Stimulated activated CD4-positive, alpha-beta T cell treated with anti-CD3 and anti-CD28 coated beads, TNF-alpha, amount 100 ng/mL, for 48 hours (primary cell): ENCODE measurements around the gene AKT1.

Experiments used
- DNase-seq, 3 donors: peaks; one replicate each; pipeline ENCODE4 v3.0.0-alpha.2; 2020; ENCODE audit warnings: low read depth in 3 of 3

The AKT1 gene

DNA sequence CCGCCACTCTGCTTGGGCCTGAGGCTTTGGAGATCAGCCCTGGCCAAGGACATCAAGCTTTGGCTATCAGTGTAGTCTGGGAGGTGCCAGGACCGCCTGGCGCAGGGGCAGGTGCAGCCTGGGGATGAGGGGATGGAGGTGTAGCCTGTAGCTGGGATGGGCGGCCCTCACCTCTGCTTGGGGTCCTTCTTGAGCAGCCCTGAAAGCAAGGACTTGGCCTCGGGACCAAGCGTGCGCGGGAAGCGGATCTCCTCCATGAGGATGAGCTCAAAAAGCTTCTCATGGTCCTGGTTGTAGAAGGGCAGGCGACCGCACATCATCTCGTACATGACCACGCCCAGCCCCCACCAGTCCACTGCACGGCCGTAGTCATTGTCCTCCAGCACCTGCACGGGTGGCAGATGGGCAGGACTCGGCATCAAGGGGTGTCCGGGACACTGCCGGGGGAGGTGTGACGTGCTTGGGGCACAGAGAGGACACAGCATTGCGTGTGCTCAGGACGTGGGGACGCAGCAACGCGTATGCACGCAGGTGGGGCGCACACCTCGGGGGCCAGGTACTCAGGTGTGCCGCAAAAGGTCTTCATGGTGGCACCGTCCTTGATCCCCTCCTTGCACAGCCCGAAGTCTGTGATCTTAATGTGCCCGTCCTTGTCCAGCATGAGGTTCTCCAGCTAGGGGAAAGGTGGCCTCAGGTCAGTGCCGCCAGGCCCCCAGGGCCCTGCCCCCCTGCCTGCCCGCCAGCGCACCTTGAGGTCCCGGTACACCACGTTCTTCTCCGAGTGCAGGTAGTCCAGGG, 22.6 kb downstream of the AKT1 start:
- DNase-seq, result no peak

DNA sequence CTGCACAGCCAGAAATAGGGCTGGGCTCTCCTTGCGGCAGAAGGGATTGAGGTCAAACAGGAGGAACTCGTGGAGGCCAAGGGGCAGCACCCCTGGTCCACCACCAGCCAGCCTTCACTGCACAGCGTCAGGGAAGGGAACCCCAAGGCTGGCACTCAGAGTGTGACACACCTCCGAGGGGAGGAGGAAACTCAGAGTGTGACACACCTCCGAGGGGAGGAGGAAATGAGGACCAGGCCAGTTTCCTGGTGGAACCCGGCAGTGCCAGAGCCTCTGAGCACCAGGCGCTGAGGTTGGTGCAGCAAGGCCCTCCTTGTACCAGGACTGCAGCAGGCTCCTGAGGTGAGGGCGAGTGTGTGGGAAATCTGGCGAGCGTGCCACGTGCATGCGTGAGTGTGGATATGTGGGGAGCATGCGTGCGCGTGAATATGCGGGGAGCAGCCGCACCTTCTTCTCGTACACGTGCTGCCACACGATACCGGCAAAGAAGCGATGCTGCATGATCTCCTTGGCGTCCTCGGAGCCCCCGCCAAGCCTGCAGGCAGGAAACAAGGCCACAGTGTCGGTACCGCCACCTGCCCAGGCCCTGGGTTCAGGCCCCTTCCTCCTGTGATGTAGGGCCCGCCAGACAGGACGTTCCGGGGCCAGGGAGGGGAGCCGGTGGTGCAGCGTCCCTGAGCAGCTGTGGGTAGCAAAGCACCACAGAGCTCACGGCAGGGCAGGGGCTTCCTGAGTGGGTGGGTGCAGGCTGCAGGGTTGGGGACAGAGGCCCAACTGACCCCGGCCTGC, 23.4 kb downstream of the AKT1 start:
- no peak for DNase-seq

DNA sequence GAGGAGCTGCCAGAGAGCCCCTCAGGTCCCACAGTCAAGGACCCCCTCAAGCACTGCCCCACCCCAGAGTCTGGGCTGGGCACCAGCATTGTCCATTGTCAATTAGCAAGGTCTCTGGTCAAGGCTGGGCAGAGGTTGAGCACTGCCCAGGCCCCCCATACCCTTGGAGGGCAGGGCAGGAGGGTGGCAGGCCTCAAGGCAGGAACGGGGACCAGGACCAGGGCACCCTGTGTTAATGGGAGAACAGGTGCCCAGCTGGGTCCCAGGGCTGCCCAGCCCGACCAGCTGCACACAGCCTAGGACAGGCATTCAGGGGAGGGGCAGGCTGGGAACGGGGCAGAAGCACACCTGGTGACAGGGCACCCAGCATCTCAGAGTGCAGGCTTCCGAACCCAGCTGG, 24.2 kb downstream of the AKT1 start:
- DNase-seq, result no peak

DNA sequence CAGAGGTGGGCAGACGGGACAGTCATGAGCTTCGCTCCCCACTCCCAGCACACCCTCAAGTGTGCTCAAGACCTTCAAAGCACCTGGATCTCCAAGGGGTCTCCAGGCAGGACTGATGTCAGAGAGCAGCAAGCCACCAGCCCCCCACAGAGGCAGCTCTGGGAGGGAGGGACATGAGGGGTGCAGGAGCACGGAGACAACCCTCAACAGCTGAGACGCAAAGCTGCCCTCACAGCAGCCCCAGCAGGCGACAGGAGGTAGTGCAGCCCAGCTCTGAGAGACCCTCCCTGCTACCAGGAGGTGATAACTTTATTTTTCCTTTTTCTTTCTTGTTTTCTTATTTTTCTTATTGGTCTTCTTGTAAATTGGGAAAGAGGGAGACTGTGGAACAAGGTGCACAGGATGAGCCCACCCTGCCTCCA, 24.7 kb downstream of the AKT1 start:
- no peak for DNase-seq

DNA sequence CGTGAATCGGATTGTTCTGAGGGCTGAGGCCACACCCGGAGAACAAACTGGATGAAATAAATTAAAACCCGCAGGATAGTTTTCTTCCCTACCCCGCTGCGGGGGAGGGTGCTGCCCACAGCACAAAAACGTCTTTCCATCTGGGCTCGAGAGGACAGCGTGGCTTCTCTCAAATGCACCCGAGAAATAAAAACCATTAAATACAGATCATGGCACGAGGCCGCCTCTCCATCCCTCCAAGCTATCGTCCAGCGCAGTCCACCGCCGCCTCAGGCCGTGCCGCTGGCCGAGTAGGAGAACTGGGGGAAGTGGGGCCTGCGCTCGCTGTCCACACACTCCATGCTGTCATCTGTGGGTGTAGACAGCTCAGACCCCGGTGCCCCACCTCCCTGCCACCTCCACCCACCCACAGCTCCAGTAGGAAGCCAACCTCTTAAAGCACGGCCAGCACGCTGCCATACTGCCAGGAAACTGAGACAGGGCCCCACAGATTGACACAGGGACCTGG, 25.4 kb downstream of the AKT1 start:
- DNase-seq, result no peak

DNA sequence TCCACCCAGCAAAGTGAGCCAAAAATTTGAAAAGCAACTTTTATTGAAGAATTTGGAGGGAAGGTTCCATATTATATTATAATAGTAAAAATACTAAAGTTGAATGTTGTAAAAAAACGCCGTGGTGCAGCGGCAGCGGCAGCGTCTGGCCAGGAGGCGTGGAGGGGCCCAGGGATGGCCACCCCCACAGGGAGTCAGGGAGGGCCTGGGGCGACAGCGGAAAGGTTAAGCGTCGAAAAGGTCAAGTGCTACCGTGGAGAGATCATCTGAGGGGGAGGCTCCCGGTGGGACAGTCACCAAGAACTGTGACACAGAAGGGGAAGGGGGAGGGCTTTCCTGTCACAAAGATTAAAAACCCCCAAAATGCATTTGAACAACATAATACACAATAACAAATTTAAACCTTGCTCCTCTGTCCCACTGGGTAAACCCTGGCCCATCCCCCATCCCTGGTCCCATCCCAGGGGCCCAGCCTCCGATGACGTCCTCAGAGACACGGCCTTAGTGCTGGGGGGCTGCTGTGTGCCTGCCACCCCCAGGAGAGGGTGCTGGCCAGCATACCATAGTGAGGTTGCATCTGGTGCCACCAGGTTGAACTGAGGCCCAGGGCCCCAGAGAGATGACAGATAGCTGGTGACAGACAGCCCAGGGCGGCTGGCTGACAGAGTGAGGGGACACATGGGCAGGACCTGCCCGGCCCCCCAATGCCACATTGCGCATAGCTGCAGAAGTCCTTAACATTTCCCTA, 26.1 kb downstream of the AKT1 start:
- no peak for DNase-seq

DNA sequence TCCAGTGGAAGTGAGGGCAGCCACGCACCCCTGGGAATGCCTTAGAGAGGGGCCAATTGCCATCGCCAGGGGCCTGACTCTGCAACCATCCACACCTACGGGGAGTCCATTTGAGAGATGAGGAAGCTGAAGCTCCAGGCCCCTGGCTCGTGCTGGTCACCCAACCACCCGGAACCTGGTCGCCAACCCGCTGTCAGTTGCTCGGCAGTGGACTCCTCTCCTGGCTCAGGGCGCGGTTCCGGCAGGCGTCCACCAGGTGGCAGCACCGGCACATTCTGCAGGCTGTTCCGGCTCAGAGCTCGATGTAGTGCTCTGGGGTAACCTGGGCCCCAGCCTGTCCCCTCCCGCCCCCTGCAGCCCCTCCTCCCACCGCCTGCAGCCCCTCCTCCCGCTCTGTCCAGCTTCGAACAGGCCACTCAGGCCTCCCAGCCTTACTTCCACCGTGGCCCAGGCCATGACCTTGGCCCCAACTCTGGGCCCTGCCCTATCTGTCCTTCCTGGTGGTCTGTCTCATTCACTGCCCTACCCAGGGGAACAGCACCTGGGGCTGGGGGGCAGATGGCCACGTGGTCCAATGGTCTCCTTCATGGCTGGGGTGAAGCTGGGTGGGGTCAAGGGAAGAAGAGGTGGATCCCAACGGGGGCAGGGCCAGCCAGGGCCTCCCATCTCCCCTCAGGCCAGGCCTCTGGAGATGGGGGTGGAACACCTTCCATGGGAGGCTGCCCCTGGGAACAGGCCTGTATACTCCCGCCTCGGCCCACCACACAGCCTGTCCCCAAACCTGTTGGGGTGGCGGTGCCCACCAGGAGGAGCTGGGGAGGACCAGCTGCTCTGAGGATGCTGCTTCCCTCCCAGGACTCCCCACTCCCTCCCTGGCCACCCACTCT, 26.9 kb downstream of the AKT1 start:
- DNase-seq, result peak; percentile 81 to 91 (median 88)

DNA sequence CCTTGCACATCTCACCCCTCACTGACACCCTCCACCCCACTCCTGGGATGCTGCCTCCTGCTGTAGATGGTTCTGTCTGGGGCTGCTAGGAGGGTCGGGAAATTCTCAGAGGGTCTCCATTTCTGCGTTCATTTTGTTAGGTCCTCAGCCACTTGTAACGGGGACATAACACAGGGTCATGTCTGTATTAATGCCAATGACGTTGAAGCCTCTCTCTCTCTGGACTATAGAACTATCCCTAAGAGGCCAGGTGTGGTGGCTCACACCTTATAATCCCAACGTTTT, 28.0 kb downstream of the AKT1 start:
- DNase-seq, result no peak

DNA sequence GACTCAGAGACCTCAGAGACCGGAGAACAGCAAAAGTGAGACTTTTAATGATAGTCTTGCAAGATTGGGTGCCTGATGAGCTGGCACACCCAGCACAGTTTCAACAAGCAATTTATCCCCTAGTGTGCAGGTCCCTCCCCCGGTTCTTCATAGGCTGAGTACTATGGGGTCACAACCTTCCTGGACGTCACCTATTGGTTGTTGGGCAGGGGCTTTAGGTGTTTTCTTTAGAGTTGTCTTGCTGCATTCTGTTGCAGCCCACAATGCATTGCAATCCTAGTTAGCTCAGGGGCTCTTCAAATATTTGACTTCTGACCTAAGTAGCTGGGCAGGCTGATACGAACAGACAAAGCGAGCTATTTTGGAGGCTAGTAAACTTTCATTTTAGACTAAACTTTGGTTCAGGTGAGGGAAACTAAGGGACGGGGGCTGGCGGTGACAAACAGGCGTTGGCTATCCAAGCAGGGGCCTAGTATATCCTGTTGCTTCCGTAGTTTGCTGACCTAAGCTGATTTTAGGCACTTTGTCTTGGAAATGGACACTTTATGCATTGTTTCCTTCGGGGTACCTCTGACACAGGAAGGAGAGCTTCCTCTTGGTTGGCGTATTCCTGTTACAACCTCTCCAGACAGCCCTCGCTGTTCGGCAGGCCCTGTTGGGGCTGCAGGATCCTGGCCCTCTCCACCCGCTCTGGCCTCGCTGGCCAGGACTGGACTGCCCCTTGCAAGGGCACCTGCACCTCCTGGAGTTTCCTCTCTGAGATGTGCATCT, 28.5 kb downstream of the AKT1 start:
- DNase-seq, result no peak

DNA sequence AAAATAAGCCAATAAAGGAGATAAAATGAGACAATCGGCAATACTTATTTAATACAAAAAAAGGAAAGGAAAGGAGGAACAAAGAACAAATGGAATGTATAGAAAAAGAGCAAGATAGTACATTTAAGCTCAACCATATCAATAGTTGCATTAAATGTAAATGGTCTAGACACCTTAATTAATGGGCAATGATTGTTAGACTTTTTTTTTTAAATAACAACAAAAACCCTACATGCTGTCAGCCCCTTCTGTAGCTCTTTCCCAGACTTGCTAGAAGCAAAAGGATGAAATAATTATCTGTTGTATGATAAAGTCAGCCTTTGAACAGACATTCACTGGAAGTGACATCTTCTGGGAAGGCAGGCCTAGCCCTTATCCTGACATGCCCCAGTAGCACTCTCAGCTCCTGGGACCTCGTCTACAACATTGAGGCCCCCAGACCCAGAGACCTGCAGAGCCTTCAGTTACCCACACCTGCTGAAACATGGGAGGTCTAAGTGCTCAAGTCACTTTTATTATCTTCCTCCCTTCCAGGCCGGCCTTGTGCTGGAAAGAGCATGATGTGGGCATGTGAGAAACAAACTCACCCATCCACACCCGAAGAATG, 29.2 kb downstream of the AKT1 start:
- no peak for DNase-seq

DNA sequence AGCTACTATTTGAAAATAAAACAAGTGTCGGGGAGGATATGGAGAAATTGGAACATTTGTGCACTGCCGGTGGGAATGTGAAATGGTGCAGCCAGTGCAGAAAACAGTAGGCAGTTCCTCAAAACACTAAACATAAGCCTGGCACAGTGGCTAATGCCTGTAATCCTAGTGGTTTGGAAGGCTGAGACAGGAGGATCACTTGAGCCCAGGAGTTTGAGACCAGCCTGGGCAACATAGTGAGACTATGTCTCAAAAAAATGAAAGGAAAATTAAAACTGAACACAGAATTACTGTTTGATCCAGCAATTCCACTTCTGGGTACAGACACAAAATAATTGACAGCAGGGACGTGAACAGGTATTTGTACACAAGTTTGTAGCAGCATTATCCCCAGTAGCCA, 30.0 kb downstream of the AKT1 start:
- DNase-seq, result no peak

DNA sequence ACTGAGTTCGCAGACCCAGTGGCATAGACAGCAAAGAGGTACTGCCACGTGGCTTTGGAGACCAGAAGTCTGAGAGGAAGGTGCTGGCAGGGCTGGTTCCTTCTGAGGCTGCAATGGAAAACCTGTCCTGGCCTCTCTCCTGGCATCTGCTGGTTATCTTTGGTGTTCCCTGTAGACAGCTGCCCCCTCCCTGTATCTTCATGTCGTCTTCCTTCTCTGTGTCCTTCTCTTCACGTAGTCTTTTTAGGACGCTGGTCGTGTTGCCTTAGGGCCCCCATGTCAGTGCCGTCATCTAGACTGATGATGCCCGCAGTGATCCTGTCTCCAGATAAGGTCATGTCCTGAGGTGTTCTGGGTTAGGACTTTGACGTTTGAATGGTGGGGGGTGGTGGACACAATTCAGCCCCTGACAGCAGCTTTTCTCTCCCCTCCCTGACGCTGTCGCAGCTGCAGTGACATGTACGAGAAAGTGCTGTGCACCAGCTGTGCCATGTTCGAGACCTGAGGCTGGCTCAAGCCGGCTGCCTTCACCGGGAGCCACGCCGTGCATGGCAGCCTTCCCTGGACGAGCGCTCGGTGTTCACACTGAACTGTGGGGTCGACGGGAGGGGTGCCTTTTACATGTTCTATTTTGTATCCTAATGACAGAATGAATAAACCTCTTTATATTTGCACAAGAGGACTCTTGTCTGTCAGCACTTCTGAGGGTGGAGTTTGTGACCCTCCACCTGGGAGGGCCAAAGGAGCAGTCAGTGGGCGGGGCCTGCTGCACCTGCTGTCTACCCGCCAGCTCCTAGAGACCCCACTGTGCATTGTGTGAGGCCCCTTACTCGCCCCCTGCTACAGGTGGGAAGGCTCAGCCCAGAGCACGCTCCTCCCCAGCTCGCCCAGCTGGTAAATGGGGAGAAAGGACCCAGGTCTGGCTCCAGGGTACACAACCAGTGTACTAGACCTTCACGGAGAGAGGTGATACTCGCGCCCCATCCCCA, 36.3 kb downstream of the AKT1 start:
- DNase-seq, result no peak

DNA sequence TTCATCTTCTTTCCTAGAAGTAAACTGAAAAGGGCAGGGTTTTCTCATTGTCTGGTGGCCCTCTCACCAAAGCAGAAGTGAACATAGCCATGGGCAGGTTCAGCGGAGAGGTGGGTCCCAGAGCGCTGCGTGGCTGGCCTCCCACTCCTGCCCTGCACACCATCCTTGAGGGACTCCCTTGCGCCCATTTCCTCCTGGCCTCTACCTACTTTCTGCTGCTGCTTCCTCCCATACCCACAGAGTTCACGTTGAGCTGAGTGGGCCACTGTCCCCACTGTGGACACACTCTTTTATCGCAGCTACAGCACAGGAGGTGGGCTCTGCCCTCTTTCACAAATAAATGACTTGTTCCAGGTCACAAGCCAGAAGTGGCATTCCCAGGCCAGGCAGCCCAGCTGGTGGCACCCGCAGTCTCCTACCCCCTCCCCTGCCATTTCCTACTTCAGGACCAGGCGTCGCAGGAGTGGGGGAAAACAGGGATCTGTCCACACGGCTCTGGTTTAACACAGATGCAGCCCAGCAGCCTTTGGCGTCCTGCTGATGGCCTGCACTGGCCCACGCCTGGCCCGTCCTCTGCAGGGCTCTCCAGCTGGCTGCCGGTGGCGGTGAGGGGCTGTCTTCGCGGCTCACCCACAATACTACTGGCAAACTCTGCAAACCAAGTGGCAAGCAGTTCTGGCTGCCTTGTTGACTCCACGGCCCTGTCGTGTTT, 37.7 kb downstream of the AKT1 start:
- DNase-seq, result no peak

DNA sequence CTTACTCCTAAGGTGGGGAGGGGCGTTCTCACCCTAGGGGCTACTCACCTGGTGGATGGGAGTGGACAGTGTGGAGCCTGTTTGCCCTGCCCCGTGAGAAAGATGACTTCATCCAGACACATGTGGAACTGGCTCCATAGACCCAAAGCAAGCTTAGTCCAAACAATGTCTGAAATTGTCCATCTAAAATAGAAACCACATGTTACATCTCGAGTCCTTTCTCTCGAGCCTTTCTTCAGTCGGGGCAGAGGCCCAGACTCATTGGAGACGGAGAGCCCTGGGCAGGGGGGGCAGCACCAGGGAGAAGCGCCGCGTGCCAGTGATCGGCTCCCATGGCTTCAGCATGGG, 38.3 kb downstream of the AKT1 start:
- DNase-seq, result no peak

DNA sequence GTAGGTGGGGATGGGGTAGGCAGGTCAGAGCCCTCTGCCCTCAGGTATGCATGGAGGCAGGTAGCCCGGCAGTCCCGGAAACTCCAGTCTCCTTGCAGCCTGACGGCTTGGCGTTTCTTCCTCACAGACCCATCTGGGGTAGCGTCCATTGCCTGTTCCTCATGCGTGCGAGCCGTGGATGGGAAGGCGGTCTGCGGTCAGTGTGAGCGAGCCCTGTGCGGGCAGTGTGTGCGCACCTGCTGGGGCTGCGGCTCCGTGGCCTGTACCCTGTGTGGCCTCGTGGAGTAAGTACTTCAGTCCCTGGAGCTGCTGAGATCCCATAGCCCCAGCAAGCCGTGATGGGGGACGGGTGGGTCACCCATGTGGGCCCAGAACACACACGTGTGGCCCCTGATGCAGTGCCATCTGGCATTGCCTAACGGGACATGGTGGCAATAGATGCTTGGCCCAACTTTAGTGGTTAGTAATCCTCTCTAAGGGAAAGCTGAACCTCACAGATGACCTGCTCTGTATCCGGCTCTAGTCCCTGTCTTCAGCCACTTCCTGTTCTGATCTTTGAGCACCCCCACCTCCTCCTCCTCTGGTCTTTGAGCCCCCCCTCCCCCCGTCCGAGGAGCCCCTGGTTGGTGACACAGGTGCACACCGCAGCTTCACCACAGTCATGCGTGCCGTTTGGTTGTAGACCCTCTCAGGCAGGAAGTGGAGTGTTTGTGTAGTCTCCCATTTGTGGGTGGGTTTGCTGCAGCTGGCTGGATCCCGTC, 38.9 kb downstream of the AKT1 start:
- no peak for DNase-seq

DNA sequence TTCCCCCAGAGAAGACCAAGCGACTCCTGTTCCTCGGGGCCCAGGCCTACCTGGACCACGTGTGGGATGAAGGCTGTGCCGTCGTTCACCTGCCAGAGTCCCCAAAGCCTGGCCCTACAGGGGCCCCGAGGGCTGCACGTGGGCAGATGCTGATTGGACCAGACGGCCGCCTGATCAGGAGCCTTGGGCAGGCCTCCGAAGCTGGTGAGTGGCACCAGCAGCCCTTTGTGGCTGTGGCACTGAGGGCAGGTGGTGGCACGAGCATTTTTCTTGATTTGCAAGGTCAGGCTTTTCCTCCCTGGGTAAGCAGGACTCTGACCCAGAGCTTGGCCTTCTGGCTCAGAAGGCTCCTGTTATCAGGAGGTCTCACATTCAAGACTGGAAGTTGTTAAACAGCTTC, 39.9 kb downstream of the AKT1 start:
- DNase-seq, result no peak

DNA sequence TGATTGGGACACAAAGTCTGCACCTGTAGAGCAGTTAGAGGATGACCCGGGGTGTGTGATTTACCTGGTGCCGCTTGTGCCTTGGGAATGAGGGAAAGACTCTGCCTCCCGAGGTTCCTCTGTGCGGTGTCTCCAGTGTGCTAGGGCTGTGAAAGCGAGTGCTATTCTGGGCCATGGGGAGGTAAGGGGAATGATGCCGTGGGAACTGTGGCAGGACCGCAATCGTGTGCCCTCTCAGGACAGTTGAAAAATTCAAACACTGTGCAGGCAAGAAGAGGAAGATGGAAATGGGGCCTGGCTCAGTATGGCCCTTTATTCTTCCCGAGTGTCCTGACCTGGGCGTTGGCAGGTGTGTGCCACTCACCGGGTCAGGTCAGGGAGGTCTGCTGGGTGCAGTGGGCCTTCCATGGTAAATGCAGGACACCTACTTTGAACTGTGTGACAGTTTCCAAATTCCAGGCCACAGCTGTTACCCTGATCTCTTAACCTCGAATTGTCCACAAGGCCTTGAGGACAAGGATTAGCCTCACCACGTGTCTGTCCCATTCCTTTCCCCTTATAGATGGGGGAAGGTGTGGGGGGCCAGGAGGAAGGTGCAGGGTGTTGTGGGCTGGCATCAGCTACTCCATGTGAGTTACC, 41.2 kb downstream of the AKT1 start:
- no peak for DNase-seq
